Right ventricle myocardium superior (tissue), 1 donor: ENCODE results near the gene ADCY5. TPM values are rescaled to one million over a fixed set of nuclear protein-coding genes. Genes with fewer than 3 reads are reported as not detected.

Source experiments
- ATAC-seq: fragments of 200-7000 bp; cut with Tn5 transposase; one replicate; pipeline ENCODE4 v1.9.1; 2020; ENCODE audit warnings: mild to moderate bottlenecking; ENCODE audit not compliant: poor library complexity
- DNase-seq: peaks from one replicate; pipeline ENCODE4 v3.0.0-alpha.2; 2020
- intact Hi-C: fragments of 100-400 bp; cut with DNase I; formaldehyde crosslinking; loops from one replicate; pipeline ENCODE4 v1.11.2; 2022
- total RNA-seq: library from RNA; stranded (reverse); fragmentation: NEBNext Ultra II Directional; extraction: Animal tissue kit (Norgen Biotek cat#: 25700); gene quantifications from one replicate; pipeline ENCODE4 v1.2.1, GENCODE V29; 2021
- donor health status: DM: no; HTN: yes; CAD: no; lungs with severe emphysema.

The ADCY5 gene
- total RNA-seq, 1 donor from 2014 or later: 225 TPM

- peak; percentile 89 for DNase-seq
- intact Hi-C loops: loop anchor here (2.0 to 5.0 kb wide), 2 partner anchors 160 to 228 kb away; no protein-coding TSS in a partner anchor
- peak; percentile 65 for ATAC-seq
Observed at GRCh38 chr3:123328851-123329635, 119.8 kb downstream of the ADCY5 start.

- intact Hi-C loops: loop anchor here (2.0 to 5.0 kb wide), 2 partner anchors 161 to 229 kb away; no protein-coding TSS in a partner anchor
- no peak for ATAC-seq
- DNase-seq: peak; percentile 39
Observed at GRCh38 chr3:123327956-123328850, 120.7 kb downstream of the ADCY5 start.

- intact Hi-C loops: loop anchor here (5.0 kb wide), 1 partner anchor 230 kb away; no protein-coding TSS in a partner anchor
- peak; percentile 29 for DNase-seq
- ATAC-seq: no peak
Observed at GRCh38 chr3:123327480-123327879, 121.4 kb downstream of the ADCY5 start.

GRCh38 chr3:123326531-123326930 lies 122.4 kb downstream of the ADCY5 start:
- no peak for ATAC-seq
- DNase-seq: peak; percentile 19
- intact Hi-C loops: loop anchor here (5.0 kb wide), 1 partner anchor 231 kb away; no protein-coding TSS in a partner anchor

GRCh38 chr3:123325766-123326256 lies 123.1 kb downstream of the ADCY5 start:
- ATAC-seq (no peak), DNase-seq (peak; percentile 36)

GRCh38 chr3:123324880-123325765 lies 123.8 kb downstream of the ADCY5 start:
- DNase-seq: peak; percentile 55
- intact Hi-C loops: loop anchor here (5.0 kb wide), 1 partner anchor 232 kb away; no protein-coding TSS in a partner anchor
- peak; percentile 40 for ATAC-seq

More at GRCh38 chr3:123325766-123326256, 123.1 kb downstream of the ADCY5 start:
- intact Hi-C loops: loop anchor here (5.0 kb wide), 1 partner anchor 231 kb away; no protein-coding TSS in a partner anchor

GRCh38 chr3:123323781-123324180 lies 125.1 kb downstream of the ADCY5 start:
- intact Hi-C loops: no loop called here
- no peak for DNase-seq
- ATAC-seq: no peak

- ATAC-seq (no peak), DNase-seq (peak; percentile 14)
- intact Hi-C loops: no loop called here
Observed at GRCh38 chr3:123322866-123323265, 126.0 kb downstream of the ADCY5 start.

GRCh38 chr3:123321806-123322205 lies 127.1 kb downstream of the ADCY5 start:
- no peak for ATAC-seq
- peak; percentile 21 for DNase-seq
- intact Hi-C loops: no loop called here

GRCh38 chr3:123320221-123320620 lies 128.7 kb downstream of the ADCY5 start:
- peak; percentile 19 for DNase-seq
- intact Hi-C loops: no loop called here
- no peak for ATAC-seq

GRCh38 chr3:123319760-123320159 lies 129.1 kb downstream of the ADCY5 start:
- ATAC-seq: no peak
- DNase-seq: peak; percentile 26
- intact Hi-C loops: no loop called here

- ATAC-seq: no peak
- DNase-seq: peak; percentile 15
- intact Hi-C loops: no loop called here
Observed at GRCh38 chr3:123318374-123318773, 130.5 kb downstream of the ADCY5 start.

GRCh38 chr3:123317716-123318115 lies 131.2 kb downstream of the ADCY5 start:
- intact Hi-C loops: no loop called here
- DNase-seq: peak; percentile 18
- no peak for ATAC-seq

GRCh38 chr3:123315271-123315595 lies 133.7 kb downstream of the ADCY5 start:
- no peak for ATAC-seq
- DNase-seq: peak; percentile 6
- intact Hi-C loops: no loop called here

GRCh38 chr3:123314359-123315270 lies 134.3 kb downstream of the ADCY5 start:
- intact Hi-C loops: no loop called here
- peak; percentile 20 for DNase-seq
- peak; percentile 22 for ATAC-seq

GRCh38 chr3:123313889-123314288 lies 135.0 kb downstream of the ADCY5 start:
- ATAC-seq: peak; percentile 54
- intact Hi-C loops: no loop called here
- DNase-seq: peak; percentile 35
